ENCODE data around the gene CLDN22. TPM values are rescaled to one million over a fixed set of nuclear protein-coding genes. Genes with fewer than 3 reads are reported as not detected.
"Not testable (repeated sequence)": the region's sequence is repeated elsewhere in the genome, so short reads cannot be mapped to it uniquely, and the experiment has no call there.

Gene CLDN22
- total RNA-seq, 1 donor from 2014 or later, result not detected

DNA sequence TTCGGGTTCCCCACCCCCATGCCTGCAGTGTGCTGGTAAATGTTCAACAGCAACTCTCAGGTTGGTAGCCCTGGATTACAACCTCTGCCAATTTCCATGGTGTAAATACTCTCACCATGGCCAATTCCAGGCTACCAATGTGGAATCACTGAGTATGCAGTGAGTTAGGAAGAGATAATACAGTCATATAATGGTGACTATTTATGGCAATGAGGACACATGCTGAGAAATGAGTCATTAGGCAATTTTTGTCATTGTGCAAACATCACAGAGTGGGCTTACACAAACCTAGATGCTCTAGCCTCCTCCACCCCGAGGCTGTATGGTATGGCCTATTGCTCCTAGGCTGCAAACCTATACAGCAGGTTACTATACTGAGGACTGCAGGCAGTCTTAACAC is 6.8 kb upstream of the CLDN22 start:
- H3K27me3 ChIP-seq (ENCODE audit: low read depth), result no peaks in the 10 kb centered on the region
- H3K36me3 ChIP-seq, result no peaks in the 10 kb centered on the region
- H3K4me3 ChIP-seq, result no peak overlapping the region
- H3K4me1 ChIP-seq, result no peaks in the 10 kb centered on the region
- DNase-seq, result no peak
- ATAC-seq, result no peak
- H3K9me3 ChIP-seq, result no peaks in the 10 kb centered on the region
- intact Hi-C loops (cut with DNase I), result no loop called here
- TF ChIP-seq, protein P1, sequence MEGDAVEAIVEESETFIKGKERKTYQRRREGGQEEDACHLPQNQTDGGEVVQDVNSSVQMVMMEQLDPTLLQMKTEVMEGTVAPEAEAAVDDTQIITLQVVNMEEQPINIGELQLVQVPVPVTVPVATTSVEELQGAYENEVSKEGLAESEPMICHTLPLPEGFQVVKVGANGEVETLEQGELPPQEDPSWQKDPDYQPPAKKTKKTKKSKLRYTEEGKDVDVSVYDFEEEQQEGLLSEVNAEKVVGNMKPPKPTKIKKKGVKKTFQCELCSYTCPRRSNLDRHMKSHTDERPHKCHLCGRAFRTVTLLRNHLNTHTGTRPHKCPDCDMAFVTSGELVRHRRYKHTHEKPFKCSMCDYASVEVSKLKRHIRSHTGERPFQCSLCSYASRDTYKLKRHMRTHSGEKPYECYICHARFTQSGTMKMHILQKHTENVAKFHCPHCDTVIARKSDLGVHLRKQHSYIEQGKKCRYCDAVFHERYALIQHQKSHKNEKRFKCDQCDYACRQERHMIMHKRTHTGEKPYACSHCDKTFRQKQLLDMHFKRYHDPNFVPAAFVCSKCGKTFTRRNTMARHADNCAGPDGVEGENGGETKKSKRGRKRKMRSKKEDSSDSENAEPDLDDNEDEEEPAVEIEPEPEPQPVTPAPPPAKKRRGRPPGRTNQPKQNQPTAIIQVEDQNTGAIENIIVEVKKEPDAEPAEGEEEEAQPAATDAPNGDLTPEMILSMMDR (IDR thresholded peaks at IDR 0.05), result no peak
- H3K27ac ChIP-seq, result no peak overlapping the region

DNA sequence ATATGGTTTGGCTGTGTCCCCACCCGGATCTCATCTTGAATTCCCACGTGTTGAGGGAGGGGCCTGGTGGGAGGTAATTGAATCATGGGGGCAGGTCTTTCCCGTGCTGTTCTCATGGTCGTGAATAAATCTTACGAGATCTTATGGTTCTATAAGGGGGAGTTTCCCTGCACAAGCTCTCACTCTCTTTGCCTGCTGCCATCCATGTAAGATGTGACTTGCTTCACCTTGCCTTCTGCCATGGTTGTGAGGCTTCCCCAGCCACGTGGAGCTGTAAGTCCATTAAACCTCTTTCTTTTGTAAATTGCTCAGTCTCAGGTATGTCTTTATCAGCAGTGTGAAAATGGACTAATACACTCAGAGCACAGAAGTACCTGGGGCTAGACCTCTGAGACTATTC is 6.3 kb upstream of the CLDN22 start:
- H3K4me3 ChIP-seq; DNase-seq; H3K9me3 ChIP-seq; H3K27ac ChIP-seq; intact Hi-C loops (cut with DNase I); ATAC-seq; H3K27me3 ChIP-seq (ENCODE audit: low read depth); H3K36me3 ChIP-seq; H3K4me1 ChIP-seq: not testable (repeated sequence)

GRCh38 chr4:183324619-183325018 is 4.5 kb upstream of the CLDN22 start:
- DNase-seq, result no peak
- H3K9me3 ChIP-seq, result no peaks in the 10 kb centered on the region

GRCh38 chr4:183324056-183324455 is 4.0 kb upstream of the CLDN22 start:
- H3K9me3 ChIP-seq; H3K27me3 ChIP-seq (ENCODE audit: low read depth); ATAC-seq; intact Hi-C loops (cut with DNase I); H3K27ac ChIP-seq; H3K36me3 ChIP-seq; H3K4me1 ChIP-seq; DNase-seq; H3K4me3 ChIP-seq: not testable (repeated sequence)

More at GRCh38 chr4:183324619-183325018, 4.5 kb upstream of the CLDN22 start:
- Histone ChIP-seq H3K36me3 (no peaks in the 10 kb centered on the region), H3K4me3 (no peak overlapping the region), H3K27me3 (ENCODE audit: low read depth) (no peaks in the 10 kb centered on the region), H3K27ac (no peak overlapping the region), H3K4me1 (peaks cover 4% of the 10 kb centered on the region)
- intact Hi-C loops (cut with DNase I), result no loop called here
- TF ChIP-seq, protein P1 (IDR thresholded peaks at IDR 0.05), result no peak
- no peak for ATAC-seq

DNA sequence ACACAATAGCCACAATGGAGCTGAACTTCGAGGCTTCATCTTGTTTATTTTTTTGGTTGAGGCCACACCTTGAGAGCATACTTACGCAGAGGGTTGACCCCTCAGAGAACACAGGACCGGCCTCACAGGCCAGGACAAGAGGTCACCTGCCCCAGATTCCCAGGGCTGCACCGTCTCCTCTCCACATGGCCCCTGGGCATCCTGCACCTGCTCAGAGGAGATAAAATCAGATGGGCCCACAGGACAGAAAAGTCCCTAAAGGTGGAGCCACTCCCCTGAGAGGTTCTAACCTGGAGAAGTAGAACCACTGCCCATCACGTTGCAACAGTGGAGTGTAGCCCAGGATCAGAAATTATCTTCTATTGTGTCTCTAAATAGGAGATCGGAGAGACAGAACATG is 3.2 kb upstream of the CLDN22 start:
- DNase-seq, result no peak
- Histone ChIP-seq H3K9me3 (no peaks in the 10 kb centered on the region), H3K4me1 (peaks cover 4% of the 10 kb centered on the region), H3K27ac (no peak overlapping the region), H3K36me3 (peaks cover 4% of the 10 kb centered on the region), H3K4me3 (no peak overlapping the region), H3K27me3 (ENCODE audit: low read depth) (no peaks in the 10 kb centered on the region)
- intact Hi-C loops (cut with DNase I), result no loop called here
- no peak for ATAC-seq
- TF ChIP-seq, protein P1 (IDR thresholded peaks at IDR 0.05), result no peak

- H3K27ac ChIP-seq, result no peak within 1 kb of the TSS
- TF ChIP-seq, protein P1 (IDR thresholded peaks at IDR 0.05), result no peak
These were observed 2.2 kb upstream of the CLDN22 start, which contains the start of gene CLDN24 for GRCh38 chr4:183322326-183322725. TSS of gene CLDN24 (minus strand) at chr4:183322426. CDS start at chr4:183322426, 0 bp downstream.

DNA sequence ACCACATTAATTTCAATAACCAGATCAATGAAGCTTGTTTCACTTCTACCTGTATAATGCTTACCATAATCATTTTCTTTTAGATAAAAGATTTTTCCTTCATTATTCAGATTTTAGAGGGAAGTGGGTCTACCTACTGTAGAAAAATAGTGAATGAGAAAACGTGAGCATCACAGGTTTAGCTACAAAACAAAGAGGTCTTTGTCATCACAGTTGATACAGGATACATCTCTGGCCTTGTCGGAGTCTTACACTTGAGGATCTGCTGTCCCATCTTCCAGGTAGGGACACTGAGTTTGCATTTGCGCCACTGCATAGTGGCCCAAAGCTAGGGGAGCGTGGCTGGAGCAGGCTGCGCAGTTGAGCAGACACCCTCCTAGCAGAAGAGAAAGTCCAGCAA is 1.4 kb upstream of the CLDN22 start:
- ATAC-seq (no peak), DNase-seq (no peak)
- Histone ChIP-seq H3K27me3 (ENCODE audit: low read depth) (no peaks in the 10 kb centered on the region), H3K9me3 (no peaks in the 10 kb centered on the region), H3K4me3 (no peak overlapping the region), H3K27ac (no peak overlapping the region), H3K36me3 (peaks cover 4% of the 10 kb centered on the region), H3K4me1 (peaks cover 4% of the 10 kb centered on the region)
- TF ChIP-seq, protein P1 (IDR thresholded peaks at IDR 0.05), result no peak
- intact Hi-C loops (cut with DNase I), result no loop called here

More at GRCh38 chr4:183322326-183322725, 2.2 kb upstream of the CLDN22 start, which contains the start of gene CLDN24:
- peaks cover 4% of the 10 kb centered on the region for H3K36me3 ChIP-seq
- no peak for DNase-seq
- intact Hi-C loops (cut with DNase I), result no loop called here
- no peak within 1 kb of the TSS for H3K4me3 ChIP-seq
- no peaks in the 10 kb centered on the region for H3K27me3 ChIP-seq (ENCODE audit: low read depth)
- ATAC-seq, result no peak
- no peaks in the 10 kb centered on the region for H3K9me3 ChIP-seq
- peaks cover 4% of the 10 kb centered on the region for H3K4me1 ChIP-seq

All from lower lobe of right lung (tissue), 2 donors.